ENCODE data around the gene KIF17.

Gene KIF17

GRCh38 chr1:20660847-20661206 is 57.0 kb downstream of the KIF17 start:
- no peak for DNase-seq (ENCODE audit: low read depth)

DNA sequence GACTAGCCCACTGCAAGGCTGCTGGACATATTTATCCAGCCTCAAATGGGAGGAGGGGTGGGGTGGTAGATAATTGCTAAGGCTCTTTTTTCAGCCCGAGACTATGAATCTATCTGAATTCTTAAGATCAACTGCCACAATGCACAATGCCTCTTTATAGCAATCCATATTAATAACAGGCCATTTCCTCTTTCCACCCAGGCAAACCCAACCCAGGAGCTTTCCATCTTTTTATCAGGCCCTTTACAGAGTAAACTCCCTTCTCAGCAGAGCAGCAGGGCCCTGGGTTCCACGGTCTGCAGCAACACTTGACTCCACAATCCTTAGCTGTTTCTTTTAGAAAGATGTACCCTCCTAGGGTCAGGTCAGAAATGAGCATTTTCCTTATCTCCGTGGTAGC is 57.4 kb downstream of the KIF17 start:
- no peak for DNase-seq (ENCODE audit: low read depth)

DNA sequence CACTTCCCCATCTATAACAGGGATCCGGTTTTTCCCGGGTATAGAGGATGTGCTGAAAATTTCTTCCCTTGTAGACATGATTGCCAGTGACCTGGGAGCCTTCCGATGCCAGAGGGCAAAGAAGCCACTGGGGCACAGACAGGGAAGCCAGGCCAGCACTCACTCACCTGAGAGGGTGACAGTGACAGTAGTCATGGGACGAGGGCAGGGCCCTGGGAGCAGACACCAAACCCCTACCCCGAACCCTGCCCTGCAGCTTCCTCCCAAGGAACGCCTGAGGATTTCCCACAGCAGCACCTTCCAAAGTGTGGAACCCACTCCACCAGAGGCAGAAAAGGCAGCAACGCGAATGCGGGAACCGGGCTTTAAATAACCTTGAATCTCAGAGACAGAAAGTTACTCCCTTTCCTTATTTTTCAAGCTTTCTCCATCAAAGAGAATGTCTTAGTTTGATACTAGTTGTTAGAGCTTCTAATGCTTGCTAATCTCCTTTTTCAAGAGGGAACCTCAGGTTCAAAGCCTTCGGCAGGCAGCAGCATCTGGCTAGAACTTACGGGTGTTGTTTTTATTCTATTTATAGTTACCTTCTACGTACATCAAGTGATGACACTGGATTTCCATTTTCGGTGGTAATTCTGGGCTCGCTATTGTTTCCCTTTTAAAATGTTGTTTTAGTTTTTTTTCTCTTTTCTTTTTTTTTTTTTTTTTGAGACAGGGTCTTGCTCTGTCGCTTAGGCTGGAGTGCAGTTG is 59.5 kb downstream of the KIF17 start:
- no peak for DNase-seq (ENCODE audit: low read depth)

- no peak for DNase-seq (ENCODE audit: low read depth)
Measured at GRCh38 chr1:20657024-20657423, 60.8 kb downstream of the KIF17 start.

DNA sequence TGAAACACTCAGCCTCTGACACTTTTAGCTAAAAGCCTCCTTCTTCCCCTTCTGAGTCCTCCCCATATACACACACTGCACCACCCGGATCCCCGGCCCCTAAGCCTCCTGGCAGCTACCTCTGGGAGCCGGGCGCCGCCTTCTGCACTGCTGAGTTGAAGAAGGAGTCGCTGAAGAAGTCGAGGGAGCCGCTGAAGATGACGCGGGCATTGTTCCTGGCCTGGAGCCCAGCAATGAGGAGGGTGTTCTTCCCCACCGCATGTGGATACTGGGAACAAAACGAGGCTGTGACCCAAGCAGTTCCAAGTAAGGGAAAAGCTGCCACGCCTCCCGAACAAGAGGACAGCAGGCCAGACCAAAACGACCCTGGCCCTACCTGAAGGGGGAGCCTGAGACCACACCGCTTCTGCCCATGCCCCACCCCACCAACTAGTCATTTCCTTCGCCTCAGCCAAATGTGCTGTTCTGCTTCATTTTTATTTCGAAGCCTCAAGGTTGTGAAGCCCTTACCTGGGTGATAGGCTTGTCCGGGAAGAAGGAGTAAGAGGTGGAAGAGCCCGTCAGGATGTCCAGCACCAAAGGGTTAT is 63.6 kb downstream of the KIF17 start:
- no peak for DNase-seq (ENCODE audit: low read depth)

- DNase-seq (ENCODE audit: low read depth) = no peak
Measured at GRCh38 chr1:20652300-20652699, 65.5 kb downstream of the KIF17 start.

GRCh38 chr1:20648946-20649345 is 68.9 kb downstream of the KIF17 start:
- DNase-seq (ENCODE audit: low read depth) = no peak

DNA sequence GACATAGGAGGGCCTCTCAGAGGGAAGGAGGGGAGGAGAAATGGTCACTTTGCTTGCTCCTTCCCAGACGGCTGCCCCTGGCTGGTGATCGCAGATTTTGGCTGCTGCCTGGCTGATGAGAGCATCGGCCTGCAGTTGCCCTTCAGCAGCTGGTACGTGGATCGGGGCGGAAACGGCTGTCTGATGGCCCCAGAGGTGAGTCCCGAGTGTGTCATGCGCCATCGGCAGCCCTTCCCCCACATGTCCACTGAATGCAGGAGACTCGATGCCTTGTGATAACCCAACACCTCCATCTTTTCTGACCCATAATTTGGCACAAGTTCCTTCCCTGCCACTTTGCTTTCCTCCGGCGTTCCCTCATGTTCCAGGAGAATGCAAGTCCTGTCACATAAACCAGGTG is 69.4 kb downstream of the KIF17 start:
- DNase-seq (ENCODE audit: low read depth) = no peak

GRCh38 chr1:20645414-20645813 is 72.4 kb downstream of the KIF17 start:
- DNase-seq (ENCODE audit: low read depth) = no peak

- no peak for DNase-seq (ENCODE audit: low read depth)
Measured at GRCh38 chr1:20644416-20644815, 73.4 kb downstream of the KIF17 start.

GRCh38 chr1:20643080-20643479 is 74.7 kb downstream of the KIF17 start:
- no peak for DNase-seq (ENCODE audit: low read depth)

- DNase-seq (ENCODE audit: low read depth) = no peak
Measured at GRCh38 chr1:20641975-20642374, 75.8 kb downstream of the KIF17 start.

DNA sequence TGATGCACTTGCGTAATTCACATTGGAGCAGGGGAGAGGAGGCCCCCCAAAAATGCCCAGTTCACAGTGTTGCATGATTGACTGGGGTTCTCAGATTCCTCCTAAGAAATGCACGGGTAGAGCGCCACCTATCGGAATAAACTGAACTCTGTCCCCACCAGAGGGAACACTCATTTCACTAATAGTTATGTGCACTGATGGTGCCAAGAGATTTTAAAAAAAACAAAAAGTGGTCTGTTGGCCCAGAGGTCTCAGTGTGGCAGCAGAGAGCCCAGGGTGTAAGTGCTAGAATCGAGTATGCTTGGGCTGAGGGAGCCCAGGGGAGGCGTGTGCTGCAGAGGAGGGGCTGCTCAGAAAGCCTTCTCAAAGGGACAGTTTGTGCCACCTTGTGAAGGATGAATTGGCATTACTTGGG is 77.6 kb downstream of the KIF17 start:
- no peak for DNase-seq (ENCODE audit: low read depth)

- DNase-seq (ENCODE audit: low read depth) = no peak
Measured at GRCh38 chr1:20636785-20637347, 80.9 kb downstream of the KIF17 start.

GRCh38 chr1:20634594-20635084 is 83.2 kb downstream of the KIF17 start:
- no peak for DNase-seq (ENCODE audit: low read depth)

DNA sequence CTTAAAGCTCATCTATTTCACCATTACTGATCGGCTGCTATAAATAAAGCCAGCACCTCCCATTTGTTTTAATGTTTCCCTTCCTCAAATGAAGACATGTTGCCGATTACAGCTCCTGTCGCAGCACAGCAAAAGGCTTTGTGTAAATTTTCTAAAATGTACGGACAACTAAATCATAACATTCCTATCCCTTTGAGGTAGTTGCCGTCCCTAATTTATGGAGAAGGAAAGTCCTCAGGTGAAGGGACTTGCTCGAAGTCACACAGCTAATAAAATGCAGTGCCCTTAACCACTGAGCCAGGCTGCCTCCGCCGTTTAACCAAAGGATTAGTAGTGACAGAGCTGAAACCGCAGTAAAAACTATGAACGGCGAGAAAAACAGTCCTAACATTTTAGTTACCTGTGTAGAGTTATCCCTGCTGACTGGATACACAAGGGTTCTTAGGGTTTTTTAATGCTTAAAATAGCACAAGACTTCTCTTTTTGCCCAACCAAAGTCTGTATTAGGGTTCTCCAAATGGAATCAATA is 83.7 kb downstream of the KIF17 start:
- no peak for DNase-seq (ENCODE audit: low read depth)

- DNase-seq (ENCODE audit: low read depth) = peak; percentile 85
Measured at GRCh38 chr1:20633190-20634064, 84.4 kb downstream of the KIF17 start, which contains the start of gene PINK1. Gene PINK1 (plus strand): TSS chr1:20633458. CDS start chr1:20633549, 91 bp downstream.

DNA sequence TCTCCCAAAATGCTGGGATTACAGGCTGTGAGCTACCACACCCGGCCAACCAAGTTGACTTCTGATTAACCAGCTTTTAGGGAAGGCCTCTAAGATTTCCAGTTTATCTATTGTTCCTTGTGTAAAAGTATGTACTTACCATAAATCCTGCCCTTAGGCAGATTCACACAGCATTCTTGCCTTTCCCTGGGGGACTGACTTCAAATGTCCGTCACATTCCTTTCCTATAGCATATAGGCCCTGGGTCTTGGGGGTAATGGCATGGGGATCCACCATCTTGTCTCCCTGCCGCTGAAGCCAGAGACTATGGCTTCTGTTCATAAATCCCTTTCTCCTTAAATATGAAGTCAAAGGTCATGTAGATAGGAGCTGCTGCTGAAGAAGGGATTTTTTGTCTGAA is 85.4 kb downstream of the KIF17 start:
- no peak for DNase-seq (ENCODE audit: low read depth)

- no peak for DNase-seq (ENCODE audit: low read depth)
Measured at GRCh38 chr1:20630729-20631128, 87.1 kb downstream of the KIF17 start.

DNA sequence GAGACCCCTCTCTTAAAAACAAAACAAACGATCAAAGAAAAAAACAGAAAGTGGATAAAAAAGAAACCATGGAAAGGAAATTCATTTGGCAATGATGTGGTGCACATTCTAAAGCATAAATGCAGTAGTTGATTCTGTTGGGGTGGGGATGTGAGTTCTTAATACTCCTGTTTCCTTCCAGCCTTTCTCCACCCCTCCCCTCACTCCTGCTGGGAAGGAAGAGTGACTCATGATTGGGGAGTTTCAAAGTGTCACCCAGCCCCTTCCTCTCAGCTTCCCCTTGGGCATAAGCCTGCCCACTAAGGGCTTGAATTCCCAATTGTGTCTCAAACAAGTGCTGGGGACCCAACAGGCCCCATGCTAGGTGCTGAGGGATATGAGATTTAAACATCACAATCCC is 91.3 kb downstream of the KIF17 start:
- no peak for DNase-seq (ENCODE audit: low read depth)

DNA sequence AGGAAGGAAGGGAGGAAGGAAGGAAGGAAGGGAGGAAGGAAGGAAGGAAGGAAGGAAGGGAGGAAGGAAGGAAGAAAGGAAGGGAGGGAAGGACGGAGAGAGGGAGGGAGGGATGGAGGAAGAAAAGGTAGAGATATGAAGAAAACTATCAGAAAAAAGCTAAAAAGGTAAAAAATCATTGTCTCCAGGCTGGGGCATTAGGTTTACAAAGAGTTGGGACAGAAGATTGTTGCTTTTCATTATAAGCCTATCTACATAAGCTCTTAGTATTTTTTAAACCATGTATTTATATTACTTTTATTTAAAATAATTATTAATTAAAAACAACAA is 91.7 kb downstream of the KIF17 start:
- no peak for DNase-seq (ENCODE audit: low read depth)

All from activated T-helper 1 cell treated with Interleukin-2 at 50 U/mL for 16 hours (primary cell).